HT-29 (cell line): ENCODE results near the gene TAF6L. TPM values are rescaled to one million over a fixed set of nuclear protein-coding genes. Genes with fewer than 3 reads are reported as not detected.
A peak's percentile ranks its signal among the peaks of the same experiment; 100 is the strongest.
"Not testable (repeated sequence)": the region's sequence is repeated elsewhere in the genome, so short reads cannot be mapped to it uniquely, and the experiment has no call there.

ENCODE experiments used
- DNase-seq: peaks from one replicate; pipeline ENCODE4 v3.0.0-alpha.2; 2015; ENCODE audit warnings: low spot score
- total RNA-seq: library from RNA; depleted of rRNA; stranded (reverse); fragments of >200 nt; shearing (Covaris generic); gene quantifications from 2 replicates; pipeline ENCODE4 v1.2.3, GENCODE V29; 2014

Gene TAF6L
- total RNA-seq, 1 experiment from 2014 or later = 57.9 TPM

DNA sequence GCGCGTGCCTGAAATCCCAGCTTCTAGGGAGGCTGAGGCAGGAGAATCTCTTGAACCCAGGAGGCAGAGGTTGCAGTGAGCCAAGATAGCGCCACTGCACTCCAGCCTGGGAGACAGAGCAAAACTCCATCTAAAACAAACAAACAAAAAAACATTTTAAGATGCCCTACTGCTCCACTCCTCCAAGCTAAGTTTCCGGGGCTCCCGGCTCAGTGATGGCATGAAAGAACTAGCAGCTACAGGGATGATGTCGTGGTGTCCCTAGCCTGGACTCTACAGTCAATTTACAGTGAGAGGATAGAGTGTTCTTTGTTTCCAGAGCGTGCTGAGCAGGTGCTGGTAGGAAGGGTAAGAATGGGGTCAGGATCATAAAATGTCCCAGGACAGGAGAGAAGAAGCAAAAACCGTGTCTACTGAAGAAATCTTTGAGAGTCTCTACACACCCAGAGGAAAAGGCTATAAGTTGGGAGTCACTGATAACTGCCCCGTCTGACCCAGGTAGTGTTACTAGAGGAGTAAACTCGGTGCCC is 16.0 kb upstream of the TAF6L start:
- no peak for DNase-seq

DNA sequence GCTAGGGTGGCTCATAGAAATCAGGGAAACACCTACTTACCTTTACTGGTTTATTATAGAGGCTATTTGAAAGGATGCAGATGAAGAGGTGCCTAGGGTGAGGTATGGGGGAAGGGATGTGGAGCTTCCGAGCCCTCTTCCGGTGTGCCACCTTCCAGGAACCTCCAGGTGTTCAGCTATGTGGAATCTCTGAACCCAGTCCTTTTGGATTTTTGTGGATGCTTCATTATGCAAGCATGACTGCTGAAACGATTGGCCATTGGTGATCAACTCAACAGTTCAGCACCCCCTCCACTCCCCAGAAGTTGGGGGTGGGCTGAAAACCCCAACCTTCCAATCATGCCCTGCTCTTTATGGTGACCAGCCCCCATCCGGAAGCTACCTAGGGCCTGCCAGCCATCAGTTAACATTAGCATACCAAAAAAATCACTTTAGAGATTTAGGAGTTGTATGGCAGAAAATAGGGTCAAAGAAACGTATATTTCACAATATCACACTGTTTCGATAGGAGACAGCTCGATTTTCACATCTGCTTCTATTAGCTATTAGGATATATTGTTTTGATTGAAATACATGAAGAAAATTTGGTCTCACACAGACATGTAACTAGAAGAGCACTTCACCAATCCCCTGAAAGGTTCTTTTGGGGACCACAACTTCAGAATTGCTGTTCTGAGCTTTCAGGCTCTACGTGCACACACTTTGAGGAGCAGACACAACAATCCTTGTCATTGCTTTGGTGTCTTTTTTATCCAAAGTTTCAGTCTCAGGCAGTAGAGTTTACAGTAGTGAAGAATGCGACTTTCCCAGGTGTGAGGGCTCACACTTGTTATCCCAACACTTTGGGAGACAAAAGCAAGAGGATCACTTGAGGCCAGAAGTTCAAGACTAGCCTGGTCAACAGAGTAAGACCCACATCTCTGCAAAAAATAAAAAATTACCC is 13.1 kb upstream of the TAF6L start:
- DNase-seq = no peak

GRCh38 chr11:62760867-62761227 is 10.3 kb upstream of the TAF6L start:
- not testable (repeated sequence) for DNase-seq

- DNase-seq = no peak
Measured at GRCh38 chr11:62770778-62771143, 435 bp upstream of the TAF6L start.

GRCh38 chr11:62774407-62774806 is 3.2 kb downstream of the TAF6L start:
- DNase-seq = no peak

DNA sequence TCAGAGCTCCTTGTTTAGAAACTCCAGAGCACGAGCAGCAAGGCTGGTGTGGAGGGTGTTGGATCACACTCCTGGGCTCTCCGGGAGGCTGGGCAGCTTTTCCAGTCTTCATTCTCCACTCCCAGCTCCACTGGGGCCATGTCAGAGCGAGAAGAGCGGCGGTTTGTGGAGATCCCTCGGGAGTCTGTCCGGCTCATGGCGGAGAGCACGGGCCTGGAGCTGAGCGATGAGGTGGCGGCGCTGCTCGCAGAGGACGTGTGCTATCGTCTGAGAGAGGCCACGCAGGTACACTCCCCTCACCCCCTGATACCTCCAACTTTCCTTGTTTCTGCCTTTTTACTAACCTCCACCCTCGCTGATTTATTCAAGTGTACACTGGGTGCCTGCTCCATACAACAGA is 4.5 kb downstream of the TAF6L start:
- no peak for DNase-seq

- no peak for DNase-seq
Measured at GRCh38 chr11:62777389-62777788, 6.2 kb downstream of the TAF6L start.

- DNase-seq = no peak
Measured at GRCh38 chr11:62778441-62778840, 7.2 kb downstream of the TAF6L start.

- no peak for DNase-seq
Measured at GRCh38 chr11:62782753-62783152, 11.6 kb downstream of the TAF6L start.

- DNase-seq = peak; percentile 94
Measured at GRCh38 chr11:62786318-62787004, 15.3 kb downstream of the TAF6L start.

- DNase-seq = peak; percentile 99
Measured at GRCh38 chr11:62787005-62787759, 16.0 kb downstream of the TAF6L start, which contains the start of gene TMEM179B. TSS of gene TMEM179B (plus strand) at chr11:62787402. CDS start at chr11:62787432, 30 bp downstream.

GRCh38 chr11:62788991-62789390 is 17.8 kb downstream of the TAF6L start:
- DNase-seq = no peak

DNA sequence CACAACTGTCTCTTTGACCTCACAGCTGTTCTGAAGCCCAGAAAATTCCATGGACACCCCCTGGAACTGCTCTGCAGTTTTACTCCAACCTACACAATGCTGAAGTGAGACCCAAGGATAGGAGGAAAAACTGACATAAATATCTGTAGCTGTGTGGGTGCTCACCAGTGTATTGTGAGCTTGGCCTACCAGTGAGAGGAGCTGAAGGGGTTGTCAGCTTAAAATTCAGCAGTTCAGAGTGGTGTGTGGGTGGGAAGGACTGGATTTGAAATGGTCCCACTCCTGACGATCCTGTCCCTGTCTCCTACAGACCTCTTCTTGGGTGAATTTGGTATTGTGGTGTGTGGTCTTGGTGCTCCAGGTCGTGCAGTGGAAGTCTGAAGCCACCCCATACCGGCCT is 18.4 kb downstream of the TAF6L start:
- DNase-seq = no peak

- DNase-seq = peak; percentile 91
Measured at GRCh38 chr11:62791501-62792201, 20.5 kb downstream of the TAF6L start, which contains the start of gene TMEM223. TSS of gene TMEM223 (minus strand) at chr11:62792006. CDS start at chr11:62791994, 12 bp downstream.

GRCh38 chr11:62792202-62792575 is 21.0 kb downstream of the TAF6L start:
- DNase-seq = no peak

DNA sequence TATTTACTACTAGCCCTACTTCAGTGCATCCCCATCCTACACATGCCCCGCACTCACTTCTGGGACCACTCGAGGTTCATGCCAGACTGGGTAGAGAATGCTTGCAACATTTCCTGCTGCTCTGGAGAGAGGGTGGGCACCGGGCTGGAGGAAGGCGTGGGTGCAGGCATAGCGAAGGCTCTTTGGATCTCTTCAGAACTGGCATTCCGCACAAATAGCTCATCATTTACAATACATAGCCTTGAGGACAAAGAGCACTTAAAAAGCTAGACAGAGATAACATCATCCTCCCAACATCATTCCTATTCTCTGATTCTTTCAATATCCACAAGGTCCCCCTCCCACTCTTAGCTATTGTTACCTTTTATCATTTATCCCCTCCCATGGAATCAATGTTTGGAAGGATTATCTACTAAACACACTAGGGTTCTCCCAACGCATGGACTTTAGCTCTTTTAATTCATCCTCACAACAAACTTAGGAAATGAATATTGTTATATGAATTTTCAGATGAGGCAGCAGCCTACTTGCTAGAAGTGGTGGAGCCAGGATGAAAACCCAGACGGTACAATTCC is 23.1 kb downstream of the TAF6L start:
- no peak for DNase-seq

DNA sequence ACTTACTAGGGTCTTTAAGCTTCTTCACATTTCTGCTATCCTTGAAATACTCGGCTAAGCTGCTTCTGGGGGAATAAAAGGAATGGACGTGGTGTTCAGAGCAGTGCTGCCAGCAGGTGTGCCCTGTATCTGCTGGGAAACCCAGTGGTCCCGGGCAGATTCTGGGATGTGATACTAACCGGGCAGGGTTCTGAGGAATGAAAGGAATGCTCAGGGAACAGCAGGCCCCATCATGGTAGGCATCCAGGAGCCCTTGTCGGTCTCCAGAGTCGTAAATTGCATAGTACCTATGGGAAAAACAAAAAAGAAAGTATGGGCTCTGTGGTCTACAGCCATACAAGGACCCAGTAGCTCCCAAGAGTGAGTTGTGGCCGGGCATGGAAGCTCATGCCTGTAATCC is 25.1 kb downstream of the TAF6L start:
- DNase-seq = no peak

- DNase-seq = no peak
Measured at GRCh38 chr11:62799486-62799885, 28.3 kb downstream of the TAF6L start.

DNA sequence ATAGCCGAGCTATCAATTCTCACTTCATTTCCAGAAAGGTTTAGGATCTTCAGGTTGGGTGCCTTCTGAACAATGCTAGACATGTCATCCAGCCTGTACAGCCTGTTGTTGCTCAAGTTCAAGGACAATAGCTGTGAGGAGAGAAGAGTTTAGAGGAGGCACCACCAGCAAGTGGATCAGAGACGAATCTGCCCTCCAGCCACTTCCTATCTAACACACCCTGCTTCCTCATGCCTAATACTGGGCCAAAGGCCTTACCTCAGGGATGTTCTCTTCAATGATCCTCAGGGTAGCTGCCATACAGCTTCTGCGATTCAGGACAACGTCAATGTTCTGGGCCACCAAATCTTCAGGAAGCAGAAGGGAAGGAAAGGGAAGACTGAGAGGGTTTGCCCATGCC is 29.9 kb downstream of the TAF6L start:
- no peak for DNase-seq

DNA sequence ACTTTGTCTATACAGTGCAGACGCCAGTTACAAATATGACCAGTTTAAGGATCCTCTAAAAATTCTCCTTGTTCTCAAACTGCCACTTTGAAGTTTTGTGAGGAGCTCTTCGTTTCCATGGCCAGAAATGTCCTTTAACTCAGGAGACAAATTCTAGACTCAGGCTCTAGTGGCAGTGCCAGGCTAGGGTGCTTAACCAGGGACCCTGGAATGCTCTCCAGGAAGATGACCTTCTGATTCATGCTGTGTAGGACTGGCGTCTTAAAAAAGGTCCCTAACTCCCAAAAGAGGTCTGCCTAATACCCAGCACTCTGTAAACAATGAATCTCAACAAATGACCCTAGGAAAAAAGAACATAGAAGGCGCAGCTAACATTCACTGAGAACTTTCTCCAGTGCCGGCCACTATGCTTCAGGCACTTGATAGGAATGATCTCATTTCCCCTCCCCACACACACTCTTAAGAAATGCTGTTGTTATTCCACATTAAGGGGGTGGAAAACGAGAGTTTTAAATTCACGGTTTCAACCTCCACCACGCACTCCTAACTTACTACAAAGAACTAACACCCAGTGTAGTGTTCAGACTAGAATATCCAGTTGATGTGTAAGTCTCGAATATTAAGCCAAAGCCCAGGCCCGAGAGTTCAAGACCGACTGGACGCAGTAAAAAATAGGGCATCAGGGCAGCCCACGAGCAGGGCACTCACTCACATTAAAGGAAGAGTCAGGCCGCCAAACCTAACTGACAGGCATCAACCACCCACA is 33.3 kb downstream of the TAF6L start:
- peak; percentile 75 for DNase-seq
